ENCODE data around the gene EYA2. TPM values are rescaled to one million over a fixed set of nuclear protein-coding genes. Genes with fewer than 3 reads are reported as not detected.
A peak's percentile ranks its signal among the peaks of the same experiment; 100 is the strongest.
"Not testable (repeated sequence)": the region's sequence is repeated elsewhere in the genome, so short reads cannot be mapped to it uniquely, and the experiment has no call there.

EYA2 gene, protein sequence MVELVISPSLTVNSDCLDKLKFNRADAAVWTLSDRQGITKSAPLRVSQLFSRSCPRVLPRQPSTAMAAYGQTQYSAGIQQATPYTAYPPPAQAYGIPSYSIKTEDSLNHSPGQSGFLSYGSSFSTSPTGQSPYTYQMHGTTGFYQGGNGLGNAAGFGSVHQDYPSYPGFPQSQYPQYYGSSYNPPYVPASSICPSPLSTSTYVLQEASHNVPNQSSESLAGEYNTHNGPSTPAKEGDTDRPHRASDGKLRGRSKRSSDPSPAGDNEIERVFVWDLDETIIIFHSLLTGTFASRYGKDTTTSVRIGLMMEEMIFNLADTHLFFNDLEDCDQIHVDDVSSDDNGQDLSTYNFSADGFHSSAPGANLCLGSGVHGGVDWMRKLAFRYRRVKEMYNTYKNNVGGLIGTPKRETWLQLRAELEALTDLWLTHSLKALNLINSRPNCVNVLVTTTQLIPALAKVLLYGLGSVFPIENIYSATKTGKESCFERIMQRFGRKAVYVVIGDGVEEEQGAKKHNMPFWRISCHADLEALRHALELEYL
- 0.02 and 0.15 TPM in 2 replicates for total RNA-seq (2014; rRNA removed; shearing (Covaris generic))

DNA sequence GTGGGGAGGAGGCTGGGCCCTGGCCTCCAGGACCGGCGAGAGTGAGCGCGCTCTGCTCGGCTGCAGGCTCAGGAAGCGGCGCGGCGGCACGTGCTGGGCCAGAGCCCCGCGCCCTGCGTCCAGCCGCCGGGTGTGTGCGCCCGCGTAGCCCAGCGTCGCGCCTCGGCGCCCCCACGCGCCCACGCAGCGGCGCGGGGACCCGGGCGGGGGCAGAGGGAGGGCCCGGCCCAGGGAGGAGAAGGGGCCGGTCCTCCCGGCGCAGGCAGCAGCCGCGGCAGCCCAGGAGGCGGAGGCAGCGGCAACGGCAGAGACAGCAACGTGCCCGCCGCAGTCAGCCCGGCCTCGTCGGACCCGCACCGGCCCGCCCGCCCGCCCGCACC lies at the start of gene EYA2:
Gene EYA2, plus strand, starts transcription at position 265 of the 380 bp plus-strand sequence. CDS start 95,168 bp downstream, outside the sequence.
- no peak for DNase-seq (ENCODE audit: low read depth)

GRCh38 chr20:46844965-46845364 lies 49.7 kb upstream of the EYA2 start:
- DNase-seq (ENCODE audit: low read depth) = no peak

- DNase-seq (ENCODE audit: low read depth) = no peak
Observed at GRCh38 chr20:46849269-46849668, 45.4 kb upstream of the EYA2 start.

DNA sequence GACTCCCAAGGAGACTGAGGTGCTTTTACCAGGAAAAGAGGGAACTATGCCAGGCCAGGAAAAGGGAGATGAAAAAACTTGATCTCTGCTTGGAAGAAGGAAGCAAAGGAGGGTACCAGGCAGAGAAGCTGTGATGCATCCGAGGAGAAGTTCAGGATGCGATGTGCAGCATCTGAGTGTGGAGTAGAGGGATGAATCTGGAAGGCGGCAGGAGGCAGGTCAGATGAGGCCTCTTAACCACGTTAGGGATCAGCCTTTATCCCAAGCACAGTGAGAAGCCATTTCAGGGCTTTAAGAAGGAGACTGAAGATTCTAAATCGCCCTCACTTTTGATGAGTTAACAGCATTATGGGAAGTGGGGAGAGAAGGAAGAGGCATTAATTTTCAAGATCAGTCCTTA lies 44.9 kb upstream of the EYA2 start:
- no peak for DNase-seq (ENCODE audit: low read depth)

- DNase-seq (ENCODE audit: low read depth) = no peak
Observed at GRCh38 chr20:46850416-46850815, 44.2 kb upstream of the EYA2 start.

DNA sequence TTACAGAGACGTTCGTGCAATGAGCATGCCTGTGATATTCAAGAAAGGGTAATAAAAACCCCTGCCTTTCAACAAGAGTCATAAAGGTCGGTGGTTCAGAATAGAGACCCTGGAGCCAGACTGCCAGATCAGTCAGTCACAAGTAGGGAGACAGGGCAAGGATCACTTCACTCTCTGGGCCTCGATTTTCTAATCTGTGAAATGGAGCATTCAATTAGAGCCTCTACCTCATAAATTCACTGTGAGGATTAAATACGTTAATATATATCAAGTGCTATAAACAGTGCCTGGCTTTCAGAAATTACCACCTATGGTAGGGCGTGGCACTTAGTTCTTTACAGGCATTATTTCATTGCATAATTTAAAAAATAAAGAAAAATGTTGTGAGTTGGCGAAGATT lies 43.7 kb upstream of the EYA2 start:
- DNase-seq (ENCODE audit: low read depth) = no peak

DNA sequence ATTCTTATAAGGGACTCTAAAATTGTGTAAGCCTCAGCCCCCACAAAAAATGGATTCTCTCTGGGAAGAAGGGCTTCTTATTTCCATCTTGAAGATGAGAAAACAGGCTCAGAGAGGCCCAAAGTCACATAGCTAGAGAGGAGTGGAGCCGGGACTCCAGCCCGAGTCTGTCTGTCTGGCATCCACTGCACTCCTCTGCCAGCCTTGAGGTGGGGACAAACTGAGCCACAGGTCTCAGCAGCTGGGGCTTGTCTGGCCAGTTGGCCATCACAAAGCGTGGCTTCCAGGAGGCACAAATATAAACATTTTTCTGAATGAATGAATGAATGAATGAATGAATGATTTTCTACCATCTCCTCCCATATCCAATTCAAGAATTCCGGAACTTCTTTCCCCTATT lies 42.9 kb upstream of the EYA2 start:
- no peak for DNase-seq (ENCODE audit: low read depth)

GRCh38 chr20:46852313-46852712 lies 42.3 kb upstream of the EYA2 start:
- peak; percentile 15 for DNase-seq (ENCODE audit: low read depth)

- no peak for DNase-seq (ENCODE audit: low read depth)
Observed at GRCh38 chr20:46853926-46854325, 40.7 kb upstream of the EYA2 start.

DNA sequence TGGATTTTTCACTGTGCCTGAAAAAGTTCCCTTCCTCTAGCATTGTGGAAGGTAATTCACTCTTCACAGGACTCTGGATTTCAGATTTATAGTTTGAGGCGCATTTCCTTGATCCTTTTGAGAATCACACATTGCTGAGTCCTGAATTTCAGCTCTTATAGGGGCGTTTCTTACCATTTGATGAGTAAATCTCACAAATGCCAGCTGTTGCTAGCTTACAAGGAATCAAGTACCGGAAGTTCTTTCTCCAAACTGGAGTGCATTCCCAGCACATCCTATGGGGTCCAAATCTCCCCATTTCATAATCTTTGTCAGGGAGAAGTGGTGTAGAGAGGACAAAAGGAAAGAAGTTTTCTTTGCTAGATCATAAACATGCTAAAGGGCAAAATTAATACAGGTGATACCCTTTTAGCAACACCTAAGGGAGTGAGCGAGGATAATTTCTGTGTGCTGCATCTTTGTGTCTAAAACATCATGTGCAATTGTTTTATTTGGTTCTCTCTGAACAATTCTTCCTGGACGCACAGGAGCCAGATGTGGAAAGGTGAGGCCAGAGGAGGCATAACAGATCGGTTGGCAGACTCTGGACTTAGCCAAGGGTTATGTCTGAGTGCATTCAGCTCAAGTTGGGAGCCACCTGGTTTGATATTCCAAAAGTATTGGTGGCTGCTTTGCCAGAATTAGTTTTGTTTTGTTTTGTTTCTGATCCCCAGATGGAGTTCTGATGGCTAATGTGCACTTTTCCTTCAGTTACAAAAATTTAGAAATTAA lies 37.4 kb upstream of the EYA2 start:
- no peak for DNase-seq (ENCODE audit: low read depth)

DNA sequence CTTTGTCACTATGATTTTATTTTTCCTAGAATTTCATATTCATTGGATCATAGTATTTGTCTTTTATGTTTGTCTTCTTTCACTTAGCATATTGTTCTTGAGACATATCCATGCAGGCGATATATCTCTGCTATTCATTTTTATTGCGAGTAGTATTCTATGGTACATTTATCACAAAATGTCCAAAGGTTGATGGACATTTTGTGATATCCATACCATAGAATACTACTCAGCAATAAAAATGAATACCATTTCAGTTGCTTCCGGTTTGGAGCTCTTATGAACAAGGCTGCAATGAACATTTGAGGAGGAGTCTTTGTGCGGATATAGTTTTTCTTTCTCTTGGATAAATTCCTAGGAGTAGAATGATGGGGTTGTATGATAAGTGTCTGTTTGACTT lies 28.8 kb upstream of the EYA2 start:
- DNase-seq (ENCODE audit: low read depth) = no peak

DNA sequence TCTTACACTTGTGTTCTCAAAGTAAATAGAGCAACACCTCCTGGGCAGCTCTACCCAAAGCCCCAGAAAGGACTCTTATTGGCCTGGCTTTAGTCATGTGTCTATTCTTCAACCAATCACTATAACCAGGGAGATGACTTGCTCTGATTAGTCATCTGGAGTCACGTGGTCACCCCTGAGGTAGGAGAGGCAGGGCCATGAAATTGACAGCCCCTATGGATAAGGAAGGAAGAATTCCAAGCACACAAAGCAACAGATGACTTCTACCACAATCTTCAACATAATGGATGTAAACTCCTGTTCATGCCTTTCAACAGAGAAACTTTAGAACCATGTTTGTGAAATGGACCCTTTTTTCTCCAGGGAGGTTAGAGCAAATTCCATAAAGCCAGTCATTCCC lies 24.6 kb upstream of the EYA2 start:
- no peak for DNase-seq (ENCODE audit: low read depth)

- DNase-seq (ENCODE audit: low read depth) = peak; percentile 34
Observed at GRCh38 chr20:46872328-46873211, 22.1 kb upstream of the EYA2 start.

DNA sequence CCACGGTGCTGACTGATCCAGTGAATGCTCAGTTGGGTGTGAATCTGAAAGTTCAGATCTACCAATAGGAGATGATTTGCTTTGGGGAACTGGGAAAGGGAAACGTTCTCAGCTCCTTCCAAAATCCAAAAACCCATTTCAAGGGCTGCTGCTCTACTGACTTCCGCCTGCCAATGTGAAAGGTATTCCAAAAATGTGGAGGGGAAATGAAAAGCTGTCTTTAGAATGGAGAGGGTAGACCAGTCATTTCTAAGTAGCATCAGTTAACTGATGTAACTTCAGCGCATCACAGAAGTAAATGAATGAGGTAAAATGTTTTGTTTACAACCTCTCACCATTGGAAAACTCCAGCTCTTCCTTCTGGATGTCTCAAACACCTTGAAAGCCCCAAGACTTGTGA lies 19.6 kb upstream of the EYA2 start:
- no peak for DNase-seq (ENCODE audit: low read depth)

GRCh38 chr20:46879386-46879785 lies 15.3 kb upstream of the EYA2 start:
- DNase-seq (ENCODE audit: low read depth) = no peak

DNA sequence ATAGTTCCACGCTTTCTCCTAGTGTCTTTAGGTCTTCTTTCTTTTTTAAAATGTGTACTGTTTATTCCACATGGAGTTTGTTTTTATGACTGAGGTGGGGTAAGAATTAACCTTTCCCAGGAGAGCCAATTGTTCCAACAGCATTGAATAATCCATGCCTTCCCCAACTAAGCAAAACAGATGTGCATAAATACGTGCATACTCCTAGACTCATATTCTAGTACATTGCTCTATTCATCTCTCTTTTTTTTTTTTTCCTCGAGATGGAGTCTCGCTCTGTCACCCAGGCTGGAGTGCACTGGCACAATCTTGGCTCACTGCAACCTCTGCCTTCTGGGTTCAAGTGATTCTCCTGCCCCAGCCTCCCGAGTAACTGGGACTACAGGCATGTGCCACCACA lies 14.7 kb upstream of the EYA2 start:
- not testable (repeated sequence) for DNase-seq (ENCODE audit: low read depth)

DNA sequence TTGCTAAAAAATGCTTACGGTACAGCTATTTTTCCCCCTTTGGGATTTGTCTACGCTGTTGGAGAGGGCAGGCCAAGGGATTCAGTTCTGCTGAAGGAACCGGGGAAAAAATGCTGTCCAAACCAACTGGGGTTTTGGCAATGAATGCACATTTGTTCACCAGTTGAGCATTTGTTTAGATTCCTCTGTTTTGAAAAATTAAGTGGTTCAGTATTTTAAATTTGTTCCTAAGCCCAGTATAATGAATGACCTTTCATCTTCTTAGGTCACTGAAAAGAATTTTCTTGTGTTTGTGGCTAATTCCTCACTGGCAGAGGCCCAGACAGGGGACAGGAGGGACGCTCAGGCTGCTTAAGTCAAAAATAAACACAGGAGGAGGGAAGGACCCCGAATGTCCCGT lies 10.8 kb upstream of the EYA2 start:
- DNase-seq (ENCODE audit: low read depth) = no peak

- no peak for DNase-seq (ENCODE audit: low read depth)
Observed at GRCh38 chr20:46890682-46891081, 4.0 kb upstream of the EYA2 start.

DNA sequence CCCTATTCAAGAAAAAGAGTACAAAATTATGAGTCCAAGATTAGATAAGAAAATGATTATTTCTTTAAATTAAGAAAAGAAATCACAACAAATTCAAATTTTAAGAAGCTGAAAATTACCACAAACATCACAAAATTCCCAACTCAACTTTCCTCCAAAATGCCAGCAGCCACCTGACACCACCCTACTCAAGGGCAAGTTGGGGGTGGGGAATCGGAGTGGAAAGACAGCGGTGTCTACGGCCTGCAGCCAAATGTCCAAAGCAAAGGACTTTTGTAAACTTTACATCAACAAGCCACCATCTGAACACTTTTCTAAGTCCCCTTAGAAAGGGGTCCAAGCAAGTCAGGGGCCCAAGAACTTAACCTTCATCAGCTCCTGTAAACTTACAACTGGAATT lies 1.6 kb upstream of the EYA2 start:
- no peak for DNase-seq (ENCODE audit: low read depth)

DNA sequence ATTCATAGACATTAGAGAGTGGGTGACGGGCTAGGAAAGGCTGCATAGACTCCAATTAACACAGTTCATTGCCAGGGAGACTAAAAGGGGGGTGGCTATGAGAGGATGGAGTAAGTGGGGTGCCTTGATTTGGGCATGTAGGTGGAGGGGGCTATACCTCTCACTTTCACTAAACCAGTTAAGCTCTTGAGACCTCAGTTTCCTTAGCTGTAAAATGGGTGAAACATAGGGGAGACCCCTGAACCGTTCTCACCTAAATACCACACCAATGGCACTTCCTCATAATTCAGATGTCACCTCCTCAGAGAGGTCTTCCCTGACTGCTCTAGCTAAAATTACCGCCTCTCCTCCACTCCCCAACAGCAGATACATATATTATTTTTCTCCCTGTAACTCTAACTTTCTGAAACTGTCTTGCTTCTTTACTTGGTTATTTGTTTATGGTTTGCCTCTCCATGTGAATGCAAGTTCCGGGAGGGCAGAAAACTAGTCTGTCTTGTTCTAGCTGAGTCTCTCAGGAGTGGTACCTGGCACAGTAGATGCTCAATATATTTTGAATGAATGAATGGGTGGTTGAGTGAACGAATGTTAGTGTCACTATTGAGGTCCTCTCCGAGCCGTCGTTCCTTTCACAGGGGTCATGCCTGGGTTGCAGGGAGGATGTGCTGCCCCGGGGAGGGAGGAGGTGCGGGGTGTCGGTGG lies 615 bp upstream of the EYA2 start:
- no peak for DNase-seq (ENCODE audit: low read depth)
